ENCODE data around the gene APOL1. TPM values are rescaled to one million over a fixed set of nuclear protein-coding genes. Genes with fewer than 3 reads are reported as not detected.

APOL1 gene
- total and polyA plus RNA-seq, 2 of the 13 experiments (the other 11 are each of a cell fraction or from before 2014, with no cell fraction given), result 20.3 to 75.0 TPM

DNA sequence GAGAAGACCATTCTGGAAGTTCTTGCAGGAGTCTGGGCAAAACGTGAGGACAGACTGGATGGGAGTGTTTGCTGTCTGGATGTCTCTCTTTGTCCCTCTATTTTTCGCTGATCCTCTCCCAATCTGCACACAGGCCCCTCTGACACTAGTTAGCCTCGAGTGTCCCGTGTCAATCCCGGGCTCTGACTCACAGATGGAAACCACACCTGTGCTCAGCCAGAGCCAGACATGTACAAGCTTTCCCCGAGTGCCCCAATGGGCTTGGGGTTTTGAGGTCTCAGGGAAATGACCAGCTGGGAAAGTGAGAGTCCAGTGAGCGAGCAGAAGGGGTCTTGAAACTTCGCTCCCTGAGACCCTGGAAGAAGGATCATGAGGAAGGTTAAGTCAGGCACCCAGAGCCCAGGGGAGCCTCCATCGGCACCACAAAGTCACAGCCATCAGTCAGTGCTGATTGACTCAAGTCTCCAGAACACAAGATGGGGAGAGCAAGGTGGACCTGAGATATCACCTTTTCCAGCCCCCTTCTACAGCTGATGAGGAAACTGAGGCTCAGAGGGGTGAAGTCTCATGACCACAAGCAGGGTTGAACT is 27.5 kb upstream of the APOL1 start:
- FAIRE-seq (no peak), DNase-seq (ENCODE audit: low spot score) (no peak), ATAC-seq (no peak)
- TF ChIP-seq POLR2A (IDR thresholded peaks at IDR 0.05; ENCODE audit: insufficient read depth in 1 of 2, low read depth in 2 of 2, low read length in 2 of 2), result peak in 1 of 2 experiments; percentile 38; a peak in 1 of 4 replicates
- no peak for TF ChIP-seq ETS1 (CRISPR knock-in tag; IDR thresholded peaks at IDR 0.05)
- no peaks in the 10 kb centered on the region for H3K79me2 ChIP-seq (ENCODE audit: insufficient read depth, low read length)
- no TSS peak for BruUV-seq (replicated peaks)
- no peak overlapping the region for H3K27ac ChIP-seq (ENCODE audit: extremely low read length, insufficient read depth, low read length)
- H3K4me3 ChIP-seq (replicated peaks in 1 of 3; ENCODE audit: insufficient read depth in 1 of 3, low read depth in 2 of 3, low read length in 3 of 3), result no peak overlapping the region
- no peak overlapping the region for H2AFZ ChIP-seq (ENCODE audit: low read length)
- no peaks in the 10 kb centered on the region for H3K27me3 ChIP-seq (ENCODE audit: control insufficient read depth in 1 of 2, insufficient read depth in 2 of 2, low read length in 2 of 2)
- CTCF ChIA-PET (ENCODE audit: low intra/inter-chr PET ratio, low total read pairs), result no interaction called here
- no peaks in the 10 kb centered on the region for H4K20me1 ChIP-seq (ENCODE audit: insufficient read depth, low read length)
- H3K9ac ChIP-seq (ENCODE audit: insufficient read depth, low read depth, low read length), result no peak overlapping the region
- H3K4me2 ChIP-seq (ENCODE audit: low read depth, low read length), result no peak overlapping the region
- intact Hi-C loops (cut with micrococcal nuclease; ENCODE audit: unreplicated experiment), result no loop called here
- peaks cover 48% of the 10 kb centered on the region for H3K4me1 ChIP-seq (ENCODE audit: insufficient read depth, low read length)
- POLR2A ChIA-PET, result no interaction called here
- 90% methylated on average over 9 of the region's 9 CpGs for WGBS (ENCODE audit: low lambda C conversion rate)
- no peaks in the 10 kb centered on the region for H3K9me3 ChIP-seq (ENCODE audit: low read length)
- peaks cover 8 to 15% of the 10 kb centered on the region in 2 experiments; a peak in 4 of 5 replicates for H3K36me3 ChIP-seq (replicated peaks in 1 of 2; ENCODE audit: control insufficient read depth in 1 of 2, insufficient read depth in 2 of 2, low read length in 2 of 2)
- in situ Hi-C loops (cut with HindIII; ENCODE audit: extremely low pct_ligation_motif_present, low pct_unique_long_range_greater_than_20kb), result loop anchor here (10.0 kb wide), 1 partner anchor 81 kb away; no protein-coding TSS in a partner anchor

DNA sequence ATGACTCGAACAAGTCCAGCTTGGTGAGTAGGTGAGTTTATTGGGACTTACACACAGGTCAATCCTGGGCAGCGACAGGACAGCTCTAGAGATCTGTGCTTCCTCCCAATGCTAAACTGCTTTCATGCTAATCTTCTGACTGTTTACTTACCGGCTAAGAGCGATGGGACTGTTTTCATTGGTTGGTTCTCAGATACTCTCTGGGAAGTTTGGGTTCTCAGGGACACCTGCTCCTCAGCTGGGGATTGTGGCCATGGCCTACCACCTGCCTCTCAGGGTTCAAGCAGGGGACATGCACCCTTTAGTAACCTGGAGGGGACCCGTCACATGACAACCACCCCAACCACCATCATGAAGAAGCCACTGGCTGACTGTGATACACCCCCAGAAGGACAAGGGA is 26.7 kb upstream of the APOL1 start:
- Histone ChIP-seq H3K79me2 (ENCODE audit: insufficient read depth, low read length) (no peaks in the 10 kb centered on the region), H3K9ac (ENCODE audit: insufficient read depth, low read depth, low read length) (no peak overlapping the region), H4K20me1 (ENCODE audit: insufficient read depth, low read length) (no peaks in the 10 kb centered on the region), H2AFZ (ENCODE audit: low read length) (no peak overlapping the region), H3K27me3 (ENCODE audit: control insufficient read depth in 1 of 2, insufficient read depth in 2 of 2, low read length in 2 of 2) (no peaks in the 10 kb centered on the region), H3K27ac (ENCODE audit: extremely low read length, insufficient read depth, low read length) (no peak overlapping the region), H3K4me3 (replicated peaks in 1 of 3; ENCODE audit: insufficient read depth in 1 of 3, low read depth in 2 of 3, low read length in 3 of 3) (no peak overlapping the region), H3K9me3 (ENCODE audit: low read length) (no peaks in the 10 kb centered on the region), H3K36me3 (replicated peaks in 1 of 2; ENCODE audit: control insufficient read depth in 1 of 2, insufficient read depth in 2 of 2, low read length in 2 of 2) (peaks cover 8 to 21% of the 10 kb centered on the region in 2 experiments; a peak in 4 of 5 replicates), H3K4me1 (ENCODE audit: insufficient read depth, low read length) (peaks cover 51% of the 10 kb centered on the region), H3K4me2 (ENCODE audit: low read depth, low read length) (no peak overlapping the region)
- ATAC-seq (no peak), DNase-seq (ENCODE audit: low spot score) (no peak), FAIRE-seq (no peak)
- intact Hi-C loops (cut with micrococcal nuclease; ENCODE audit: unreplicated experiment) (no loop called here), in situ Hi-C loops (cut with HindIII; ENCODE audit: extremely low pct_ligation_motif_present, low pct_unique_long_range_greater_than_20kb) (loop anchor here (10.0 kb wide), 1 partner anchor 81 kb away; no protein-coding TSS in a partner anchor)
- TF ChIP-seq POLR2G (IDR thresholded peaks at IDR 0.05; ENCODE audit: low read depth, low read length), result 0 out of 2 replicates have a peak, but pooled peaks have one; percentile 46
- TF ChIP-seq ZNF317 (CRISPR knock-in tag; IDR thresholded peaks at IDR 0.05), result peak; percentile 78
- no peak for TF ChIP-seq ZNF446 (CRISPR knock-in tag; IDR thresholded peaks at IDR 0.05)
- TF ChIP-seq POLR2AphosphoS5 (IDR thresholded peaks at IDR 0.05; ENCODE audit: low read depth, low read length), result 0 out of 2 replicates have a peak, but pooled peaks have one; percentile 31
- POLR2A ChIA-PET, result no interaction called here
- WGBS (ENCODE audit: low lambda C conversion rate), result 94% methylated on average over 3 of the region's 5 CpGs
- BruUV-seq (replicated peaks), result no TSS peak
- CTCF ChIA-PET (ENCODE audit: low intra/inter-chr PET ratio, low total read pairs), result no interaction called here
